Endothelial cell of umbilical vein (primary cell): ENCODE data around the gene PGD. TPM values are rescaled to one million over a fixed set of nuclear protein-coding genes. Genes with fewer than 3 reads are reported as not detected.

ENCODE experiments used
- BruUV-seq: library from RNA; stranded (reverse); fragments of 400-500 nt; replicated peaks from 2 replicates; lab custom pipeline; 2021; lab: Mats Ljungman, UMichigan
- CTCF ChIA-PET: fragments of 300-600, 350-600 bp; sonication (Branson Sonifier 250); formaldehyde crosslinking; loops from one replicate; lab custom pipeline; 2021; ENCODE audit warnings: antibody characterized with exemption, inconsistent platforms; lab: Charles Lee
- POLR2A ChIA-PET: fragments of 300-600, 350-600 bp; sonication (Branson Sonifier 250); formaldehyde crosslinking; loops from one replicate; lab custom pipeline; 2021; ENCODE audit warnings: antibody characterized with exemption, inconsistent platforms; lab: Charles Lee
- DNase-seq: peaks from one replicate; pipeline ENCODE4 v3.0.0-alpha.2; 2011; ENCODE audit warnings: low read depth, low spot score
- FAIRE-seq: peaks from 2 replicates; lab custom pipeline; 2011; peaks lifted over from hg19 to GRCh38; lab: Jason Lieb, UNC
- H2AFZ ChIP-seq: 2 replicates; pipeline ENCODE4 v1.6.0; 2012; ENCODE audit warnings: low read depth, low read length, control low read depth, inconsistent platforms
- H3K27ac ChIP-seq: 2 replicates; pipeline ENCODE4 v1.5.1; 2011; ENCODE audit warnings: low read depth, mild to moderate bottlenecking, control low read depth, low read length, moderate library complexity; ENCODE audit not compliant: insufficient read depth
- H3K27me3 ChIP-seq, 2 experiments: 2 replicates each; pipeline versions ENCODE4 v1.6.0 to v1.6.1; 2011; ENCODE audit warnings: low read length in 2 of 2, mixed read lengths in 1 of 2; ENCODE audit not compliant: control insufficient read depth in 2 of 2, insufficient read depth in 2 of 2
- H3K36me3 ChIP-seq, 2 experiments: 2 replicates in 1 of 2; 3 replicates in 1 of 2; pipeline ENCODE4 v1.5.1; 2011; ENCODE audit warnings: low read length in 2 of 2, mild to moderate bottlenecking in 1 of 2, moderate library complexity in 1 of 2; ENCODE audit not compliant: control insufficient read depth in 2 of 2, insufficient read depth in 2 of 2; ENCODE audit errors: extremely low read depth in 1 of 2
- H3K4me1 ChIP-seq: 3 replicates; pipeline ENCODE4 v1.5.1; 2011; ENCODE audit warnings: mild to moderate bottlenecking, low read length; ENCODE audit not compliant: control insufficient read depth, insufficient read depth; ENCODE audit errors: extremely low read depth
- H3K4me2 ChIP-seq: 2 replicates; pipeline ENCODE4 v1.6.1; 2011; ENCODE audit warnings: low read length, control low read depth, mixed read lengths; ENCODE audit not compliant: insufficient read depth
- H3K4me3 ChIP-seq, 3 experiments: fragments of 200-600 bp in 1 of 3; sonication (generic), shearing (Covaris generic) in 1 of 3; replicated peaks in 1 of 3; 2 replicates each; pipeline ENCODE4 v1.5.1; 2011 to 2016; ENCODE audit warnings: control low read depth in 3 of 3, low read length in 3 of 3, mild to moderate bottlenecking in 2 of 3, inconsistent platforms in 1 of 3, low read depth in 1 of 3, moderate library complexity in 1 of 3; ENCODE audit not compliant: insufficient read depth in 1 of 3
- H3K79me2 ChIP-seq: 2 replicates; pipeline ENCODE4 v1.6.0; 2012; ENCODE audit warnings: low read length, inconsistent platforms; ENCODE audit not compliant: control insufficient read depth, insufficient read depth
- H3K9ac ChIP-seq: replicated peaks from 2 replicates; pipeline ENCODE3; 2011; ENCODE audit warnings: low read length, control low read depth; ENCODE audit not compliant: insufficient read depth; ENCODE audit errors: extremely low read depth
- H3K9me1 ChIP-seq: replicated peaks from 3 replicates; pipeline ENCODE4 v1.6.0; 2011; ENCODE audit warnings: mild to moderate bottlenecking, low read length; ENCODE audit not compliant: control insufficient read depth, insufficient read depth; ENCODE audit errors: extremely low read depth
- H3K9me3 ChIP-seq: replicated peaks from 2 replicates; pipeline ENCODE4 v1.5.1; 2012; ENCODE audit warnings: low read length, inconsistent platforms; ENCODE audit not compliant: control insufficient read depth, insufficient read depth
- H4K20me1 ChIP-seq: replicated peaks from 2 replicates; pipeline ENCODE3; 2011; ENCODE audit warnings: mild to moderate bottlenecking, low read length; ENCODE audit not compliant: control insufficient read depth, insufficient read depth; ENCODE audit errors: extremely low read depth
- CTCF ChIP-seq, 2 donors: IDR thresholded peaks; 1 replicate in 1 of 2; 2 replicates in 1 of 2; pipeline ENCODE4 v1.5.1; 2011; ENCODE audit warnings: low read length in 2 of 2, mild to moderate bottlenecking in 2 of 2, moderate library complexity in 2 of 2, control low read depth in 1 of 2, inconsistent platforms in 1 of 2, low read depth in 1 of 2; ENCODE audit not compliant: insufficient read depth in 1 of 2; ENCODE audit errors: extremely low read depth in 1 of 2
- EZH2 ChIP-seq: IDR thresholded peaks from 2 replicates; pipeline ENCODE4 v1.6.1; 2012; ENCODE audit warnings: borderline replicate concordance, low read depth, mild to moderate bottlenecking, moderate library complexity, low read length, inconsistent platforms; ENCODE audit not compliant: severe bottlenecking
- FOS ChIP-seq: IDR thresholded peaks from 2 replicates; pipeline ENCODE4 v1.6.1; 2011; ENCODE audit warnings: mild to moderate bottlenecking, low read length, moderate library complexity, borderline replicate concordance; ENCODE audit not compliant: insufficient read depth
- GATA2 ChIP-seq: IDR thresholded peaks from 2 replicates; pipeline ENCODE4 v1.7.0; 2011; ENCODE audit warnings: low read depth, mild to moderate bottlenecking, moderate library complexity, mixed read lengths, low read length; ENCODE audit not compliant: insufficient read length, insufficient read depth
- JUN ChIP-seq: IDR thresholded peaks from 2 replicates; pipeline ENCODE4 v1.6.1; 2011; ENCODE audit warnings: borderline replicate concordance, low read depth; ENCODE audit not compliant: insufficient read length, insufficient read depth
- MAX ChIP-seq: IDR thresholded peaks from 2 replicates; pipeline ENCODE4 v1.6.1; 2011; ENCODE audit not compliant: insufficient read depth, insufficient read length
- MYC ChIP-seq: IDR thresholded peaks from one replicate; pipeline ENCODE4 v1.6.1; 2011; ENCODE audit warnings: mild to moderate bottlenecking, low read depth, low read length
- POLR2A ChIP-seq: IDR thresholded peaks from 2 replicates; pipeline ENCODE4 v1.6.1; 2012; ENCODE audit warnings: low read depth, mild to moderate bottlenecking, control low read depth, low read length
- dilution Hi-C: fragments of 300-500 bp; cut with MboI; formaldehyde crosslinking; loops from one replicate; pipeline ENCODE4 v1.15.0; 2019; ENCODE audit warnings: low sequenced_read_pairs; ENCODE audit not compliant: extremely low pct_ligation_motif_present
- intact Hi-C: fragments of 100-400 bp; cut with micrococcal nuclease; formaldehyde crosslinking; loops from one replicate; pipeline ENCODE4 v1.10.0; 2022
- polyA plus RNA-seq, 4 experiments: library from polyadenylated mRNA; depleted of rRNA in 3 of 4; stranded (reverse) in 3 of 4; unstranded in 1 of 4; fragments of >200 nt; gene quantifications; 2 replicates each; pipeline versions ENCODE4 v1.2.1 to v1.2.3, GENCODE V29; 2011 to 2012; ENCODE audit warnings: missing spikeins in 1 of 4
- total RNA-seq: library from RNA; stranded (reverse); gene quantifications from 2 replicates; pipeline ENCODE4 v1.2.3, GENCODE V29; 2021

PGD gene
- total and polyA plus RNA-seq, 2 donors (not counting 3 experiments of a cell fraction or from before 2014, with no cell fraction given) = 196 to 303 TPM

- no peaks in the 10 kb centered on the region for H3K27me3 ChIP-seq
- TF ChIP-seq FOS = no peak
- no peak for TF ChIP-seq JUN
- no peak for TF ChIP-seq POLR2A
- no peak for TF ChIP-seq CTCF (IDR thresholded peaks at IDR 0.05; ENCODE audit: extremely low read depth in 1 of 2, insufficient read depth in 1 of 2, low read depth in 1 of 2, low read length in 2 of 2)
- TF ChIP-seq MYC = no peak
- TF ChIP-seq GATA2 = no peak
- no peak for TF ChIP-seq MAX
- TF ChIP-seq EZH2 = no peak
- H3K27ac ChIP-seq = peak overlapping the region; percentile 41
- BruUV-seq = no TSS peak
- peaks cover 12% of the 10 kb centered on the region for H3K4me1 ChIP-seq
- peak; percentile 24 for FAIRE-seq
- intact Hi-C loops (loop anchor here (1.0 kb wide), 1 partner anchor 10 kb away; no protein-coding TSS in a partner anchor), dilution Hi-C loops (no loop called here)
- no peak overlapping the region for H3K9ac ChIP-seq
- ChIA-PET CTCF (interaction anchor here (1.1 to 3.7 kb wide), 10 partner anchors 8 to 179 kb away, joined by 3 to 32 read pairs (median 6); partner anchors contain the start of genes CENPS and PGD), POLR2A (interaction anchor here (2.5 kb wide), 1 partner anchor 11 kb away, joined by 32 read pairs; the partner anchor contains the start of gene PGD)
- H3K4me2 ChIP-seq = peak overlapping the region; percentile 67
- H3K36me3 ChIP-seq = no peaks in the 10 kb centered on the region
- no peaks in the 10 kb centered on the region for H4K20me1 ChIP-seq
- H3K4me3 ChIP-seq = no peak overlapping the region
- no peaks in the 10 kb centered on the region for H3K79me2 ChIP-seq
- H3K9me1 ChIP-seq = no peaks in the 10 kb centered on the region
- no peak overlapping the region for H2AFZ ChIP-seq
- H3K9me3 ChIP-seq = no peaks in the 10 kb centered on the region
- DNase-seq = no peak
Measured at GRCh38 chr1:10388387-10388715, 10.5 kb upstream of the PGD start.
